ENCODE results near the gene OXNAD1.

DNA sequence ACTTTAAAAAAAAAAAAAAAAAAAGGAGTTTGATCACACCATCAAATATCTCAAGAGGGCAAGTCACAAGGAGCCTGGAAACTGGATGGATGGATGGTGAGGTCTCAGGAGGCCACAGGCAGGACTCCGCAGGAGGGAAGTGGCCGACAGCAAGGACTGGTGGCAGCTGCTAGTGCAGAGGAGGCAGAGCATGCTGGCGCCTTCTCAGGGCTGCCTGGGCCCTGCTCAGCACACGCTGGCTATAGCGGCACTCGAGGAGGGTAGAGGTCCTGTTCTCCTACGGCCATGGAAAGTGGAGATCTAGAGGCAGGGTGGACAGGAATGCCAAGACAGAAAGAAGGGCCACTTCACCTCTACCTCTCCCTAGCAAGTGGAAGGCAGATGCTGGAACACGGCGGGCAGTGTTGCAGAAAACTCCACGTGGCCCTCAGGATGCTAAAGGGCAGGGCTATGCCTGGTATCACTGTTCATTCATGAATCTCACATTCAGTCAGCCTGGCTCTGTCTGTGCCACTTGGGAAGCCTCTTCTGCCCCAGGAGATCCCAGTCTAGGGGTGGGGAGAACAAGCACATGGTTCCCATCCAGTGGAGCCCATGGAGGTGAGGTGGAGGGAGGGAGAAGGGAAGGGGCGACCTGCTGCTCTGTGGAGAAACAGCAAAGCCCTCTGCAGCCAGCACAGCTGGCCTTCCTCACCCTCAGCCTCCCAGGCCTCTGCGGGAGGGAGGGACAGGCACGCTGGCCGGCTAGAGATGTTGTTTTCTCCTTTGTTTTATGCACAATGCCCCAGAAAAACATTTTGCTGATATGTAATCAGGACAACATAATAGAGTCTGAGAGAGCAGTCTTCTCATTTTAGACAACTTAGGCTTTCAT lies 71.0 kb downstream of the OXNAD1 start:
- TF ChIP-seq, protein P1, sequence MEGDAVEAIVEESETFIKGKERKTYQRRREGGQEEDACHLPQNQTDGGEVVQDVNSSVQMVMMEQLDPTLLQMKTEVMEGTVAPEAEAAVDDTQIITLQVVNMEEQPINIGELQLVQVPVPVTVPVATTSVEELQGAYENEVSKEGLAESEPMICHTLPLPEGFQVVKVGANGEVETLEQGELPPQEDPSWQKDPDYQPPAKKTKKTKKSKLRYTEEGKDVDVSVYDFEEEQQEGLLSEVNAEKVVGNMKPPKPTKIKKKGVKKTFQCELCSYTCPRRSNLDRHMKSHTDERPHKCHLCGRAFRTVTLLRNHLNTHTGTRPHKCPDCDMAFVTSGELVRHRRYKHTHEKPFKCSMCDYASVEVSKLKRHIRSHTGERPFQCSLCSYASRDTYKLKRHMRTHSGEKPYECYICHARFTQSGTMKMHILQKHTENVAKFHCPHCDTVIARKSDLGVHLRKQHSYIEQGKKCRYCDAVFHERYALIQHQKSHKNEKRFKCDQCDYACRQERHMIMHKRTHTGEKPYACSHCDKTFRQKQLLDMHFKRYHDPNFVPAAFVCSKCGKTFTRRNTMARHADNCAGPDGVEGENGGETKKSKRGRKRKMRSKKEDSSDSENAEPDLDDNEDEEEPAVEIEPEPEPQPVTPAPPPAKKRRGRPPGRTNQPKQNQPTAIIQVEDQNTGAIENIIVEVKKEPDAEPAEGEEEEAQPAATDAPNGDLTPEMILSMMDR (IDR thresholded peaks at IDR 0.05), result no peak
- TF ChIP-seq TCF7L2 (IDR thresholded peaks at IDR 0.05; ENCODE audit: low read depth, low read length) (no peak), POLR2AphosphoS5 (IDR thresholded peaks at IDR 0.05; ENCODE audit: low read depth, low read length) (no peak), REST (IDR thresholded peaks at IDR 0.05; ENCODE audit: insufficient read depth in 1 of 2, low read depth in 2 of 2, low read length in 1 of 2) (no peak)
